ENCODE data around the gene RAB14.
"Not testable (repeated sequence)": the region's sequence is repeated elsewhere in the genome, so short reads cannot be mapped to it uniquely, and the experiment has no call there.

Gene RAB14

DNA sequence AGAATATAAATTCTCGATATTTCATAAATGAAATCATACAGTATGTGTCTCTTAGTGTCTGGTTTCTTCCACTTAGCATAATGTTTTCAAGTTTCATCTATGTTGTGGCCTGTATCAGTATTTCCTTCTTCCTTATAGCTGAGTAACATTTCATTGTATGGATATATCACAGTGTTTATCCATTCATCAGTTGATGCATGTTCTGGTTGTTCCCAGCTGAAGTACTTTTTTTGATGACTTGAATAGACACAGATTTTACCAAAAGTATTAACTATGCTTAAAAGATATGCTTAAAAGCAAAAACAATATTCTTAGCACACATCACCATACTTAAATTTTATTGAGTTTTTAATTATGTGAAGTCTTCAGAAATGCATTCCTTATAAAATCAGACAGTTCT, 12.7 kb downstream of the RAB14 start:
- DNase-seq = no peak

DNA sequence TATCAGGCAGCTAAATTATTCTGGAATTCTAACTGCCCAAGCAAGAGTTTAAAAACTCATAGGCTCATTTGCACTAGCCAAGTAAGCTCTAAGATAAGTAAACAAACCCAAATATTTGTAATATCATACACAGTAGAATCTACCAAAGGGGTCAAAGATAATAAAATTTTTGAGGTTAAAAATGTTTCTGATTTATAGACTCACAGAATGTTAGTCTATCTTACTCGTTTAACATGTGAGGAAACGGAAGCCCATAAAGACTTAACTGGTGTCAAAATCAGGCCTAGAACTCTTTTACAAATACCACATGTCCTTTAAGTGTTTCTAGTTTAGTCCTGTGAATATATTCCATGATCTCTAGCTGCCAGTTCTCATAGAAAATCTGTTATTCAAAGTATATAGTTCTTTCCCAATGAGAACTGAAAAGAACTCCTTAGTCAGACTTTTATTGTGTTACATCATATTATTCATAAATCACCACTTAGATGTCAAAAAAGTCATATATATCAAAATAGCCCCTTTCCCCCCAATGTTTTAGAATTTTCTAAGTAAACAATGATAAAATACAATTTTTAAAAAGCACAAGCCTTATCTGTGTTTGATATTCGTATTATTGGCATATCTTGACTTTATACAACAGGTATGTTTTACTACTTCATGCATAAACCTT, 13.9 kb downstream of the RAB14 start:
- DNase-seq = no peak

DNA sequence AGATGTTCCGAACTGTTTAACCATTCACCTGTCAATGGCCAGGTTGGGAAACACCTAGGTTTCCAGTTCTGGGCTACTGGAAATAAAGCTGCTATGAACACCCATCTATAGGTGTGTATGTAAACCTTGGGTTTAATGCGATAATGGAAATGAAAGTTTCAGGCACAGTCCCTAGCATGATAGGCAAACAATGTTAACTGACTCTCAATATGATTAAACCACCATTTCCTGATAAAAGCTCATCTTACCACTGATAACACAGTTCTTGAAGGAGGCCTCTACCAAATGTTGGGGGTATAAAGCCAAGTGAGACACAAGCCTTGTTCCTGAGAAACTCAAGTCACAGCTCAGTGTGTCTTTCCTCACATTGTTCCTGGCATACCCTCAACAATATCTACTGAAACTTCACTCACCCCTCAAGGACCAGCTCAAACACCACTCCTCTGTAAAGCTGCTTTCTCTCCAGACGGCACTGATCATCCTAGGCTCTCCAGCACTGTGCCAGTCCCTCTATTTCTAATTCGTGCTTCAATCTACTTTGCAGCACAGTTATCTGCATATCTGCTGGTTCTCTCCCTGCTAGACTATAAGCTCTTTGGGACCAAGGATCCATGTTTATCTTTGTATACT, 15.8 kb downstream of the RAB14 start:
- no peak for DNase-seq

DNA sequence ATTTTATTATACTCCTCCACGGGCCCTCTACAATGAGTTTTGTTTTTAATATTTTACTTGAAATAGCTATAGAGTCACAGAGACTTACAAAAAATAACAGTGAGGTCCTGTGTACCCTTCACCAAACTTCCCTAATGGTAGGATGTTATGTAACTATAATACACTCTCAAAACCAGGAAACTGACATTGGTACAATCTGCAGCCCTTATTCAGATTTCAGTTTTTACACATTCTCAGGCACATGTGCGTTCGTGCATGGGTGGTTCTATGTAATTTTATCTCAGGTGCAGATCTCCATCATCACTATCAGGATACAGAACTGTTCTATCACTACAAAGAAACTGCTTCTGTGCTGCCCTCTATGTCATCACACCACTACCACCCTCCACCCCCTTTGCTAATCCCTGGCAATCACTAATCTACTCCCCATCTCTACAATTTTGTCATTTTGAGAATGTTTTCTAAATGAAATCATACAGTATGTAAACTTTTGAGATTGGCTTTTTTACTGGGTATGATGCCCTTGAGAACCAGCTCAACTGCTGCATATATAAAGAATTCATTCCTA, 16.4 kb downstream of the RAB14 start:
- DNase-seq = peak; percentile 14 to 51

DNA sequence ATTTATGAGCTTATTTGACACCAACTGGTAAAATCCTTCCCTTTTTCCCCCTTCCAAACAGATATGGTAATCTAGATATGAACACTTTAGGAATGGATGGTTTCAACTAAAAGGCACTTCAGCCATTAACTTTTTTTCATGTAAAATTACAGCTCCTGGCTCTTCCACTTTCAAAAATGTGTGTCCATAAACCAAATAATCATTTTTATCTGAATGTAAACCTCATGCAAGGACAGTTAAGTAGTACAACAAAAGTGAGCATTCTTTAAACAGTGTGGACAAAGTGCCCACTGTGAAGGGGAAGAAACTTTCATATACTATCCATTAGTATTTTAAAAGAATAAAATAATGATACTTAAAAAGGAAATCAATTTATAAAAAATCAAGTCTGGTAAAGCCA, 17.2 kb downstream of the RAB14 start:
- DNase-seq = no peak

- no peak for DNase-seq
Observed at GRCh38 chr9:121183666-121184423, 17.8 kb downstream of the RAB14 start.

- no peak for DNase-seq
Observed at GRCh38 chr9:121182989-121183388, 18.7 kb downstream of the RAB14 start.

- DNase-seq = no peak
Observed at GRCh38 chr9:121182101-121182836, 19.4 kb downstream of the RAB14 start.

- no peak for DNase-seq
Observed at GRCh38 chr9:121179930-121180681, 21.6 kb downstream of the RAB14 start.

GRCh38 chr9:121179373-121179721, 22.3 kb downstream of the RAB14 start:
- not testable (repeated sequence) for DNase-seq

DNA sequence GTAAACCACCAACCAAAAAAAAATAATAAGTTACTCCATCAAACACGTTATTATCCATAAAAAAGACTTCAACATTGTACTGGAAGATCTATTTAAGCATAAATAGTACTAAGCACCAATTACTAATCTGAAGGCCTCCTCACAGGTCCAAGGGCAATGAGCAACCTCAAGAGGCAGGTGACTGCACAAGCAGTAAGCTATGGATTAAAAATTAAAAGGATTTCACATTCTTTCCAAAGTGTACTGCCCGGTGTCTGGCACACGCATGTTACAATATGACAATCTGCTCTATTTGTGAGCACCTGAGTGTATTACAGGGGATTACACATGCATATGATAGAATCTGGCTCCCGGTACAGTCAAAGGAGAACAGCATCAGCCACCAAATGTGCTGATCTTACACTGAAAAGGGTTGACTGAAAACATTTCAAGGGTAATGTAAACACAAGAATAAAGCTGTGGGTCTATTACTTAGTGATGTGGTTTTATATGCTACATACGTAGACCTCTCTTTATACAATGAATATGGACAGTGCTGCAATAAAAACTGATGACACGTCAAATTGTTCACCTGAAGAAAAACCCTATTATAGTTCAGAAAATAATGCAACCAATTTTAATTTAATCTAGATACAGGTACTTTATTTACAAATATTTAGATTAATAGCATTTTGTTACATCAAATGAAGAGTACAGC, 22.8 kb downstream of the RAB14 start:
- no peak for DNase-seq

DNA sequence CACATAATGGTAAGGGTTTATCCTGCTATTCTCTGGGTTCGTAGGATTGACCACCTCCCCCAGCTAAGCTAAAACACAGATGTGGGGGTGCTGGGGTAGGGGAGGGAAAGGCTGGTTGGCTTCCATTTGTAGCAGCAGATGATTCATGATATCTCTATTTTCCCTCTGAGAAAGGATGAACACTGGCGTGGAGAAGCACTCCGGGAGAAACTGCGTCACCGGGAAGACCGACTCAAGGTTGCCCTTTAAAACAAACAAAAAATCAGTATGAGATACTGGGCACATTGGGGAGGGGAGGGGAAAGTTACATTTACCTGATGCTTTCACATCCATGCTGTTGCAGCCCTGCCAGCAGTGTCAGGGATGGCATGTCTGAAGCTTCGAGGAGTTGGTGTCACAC, 28.2 kb downstream of the RAB14 start:
- no peak for DNase-seq

GRCh38 chr9:121172726-121173487, 28.8 kb downstream of the RAB14 start:
- DNase-seq = no peak

DNA sequence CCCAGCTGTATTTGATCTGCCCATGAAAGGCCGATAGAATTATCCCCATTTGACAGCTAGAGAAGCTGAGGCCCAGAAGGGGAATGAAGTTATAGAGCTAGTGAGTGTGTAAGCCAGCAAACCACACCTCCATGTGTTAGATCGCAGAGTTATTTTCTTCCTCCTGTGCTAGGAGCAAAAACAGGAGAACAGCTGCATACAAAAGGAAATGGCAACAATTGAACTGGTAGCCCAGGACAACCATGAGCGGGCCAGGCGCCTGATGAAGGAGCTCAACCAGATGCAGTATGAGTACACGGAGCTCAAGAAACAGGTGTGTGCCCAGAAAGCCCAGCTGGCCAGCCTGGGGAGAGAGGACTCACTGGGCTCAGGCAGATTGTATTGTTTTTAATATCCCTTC, 30.4 kb downstream of the RAB14 start:
- no peak for DNase-seq

DNA sequence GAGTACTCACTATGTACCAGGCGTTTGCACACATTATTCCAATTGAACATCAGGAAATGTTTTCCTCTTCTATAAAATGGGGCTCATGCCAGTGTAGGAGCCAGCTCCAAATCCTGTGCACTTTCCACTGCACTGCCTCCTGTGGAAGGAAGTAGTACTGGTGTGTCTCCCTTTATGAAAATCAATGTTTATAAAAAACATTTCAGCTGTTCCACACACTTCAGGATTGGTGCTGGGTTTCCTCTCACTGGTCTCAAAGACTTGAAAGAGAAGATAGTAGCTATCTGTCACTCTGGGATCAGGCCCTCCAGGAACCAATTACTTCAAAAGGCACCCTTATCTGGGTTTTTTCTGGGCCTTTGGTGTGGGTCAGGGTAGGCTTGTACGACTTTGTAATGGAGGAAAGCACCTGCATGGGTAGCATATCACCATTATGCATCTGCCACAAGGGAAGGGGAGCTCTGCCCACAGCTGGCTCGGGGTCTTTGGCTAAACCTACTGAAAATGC, 32.5 kb downstream of the RAB14 start:
- DNase-seq = peak in 1 of 2 donors; percentile 18

GRCh38 chr9:121168052-121168451, 33.6 kb downstream of the RAB14 start:
- no peak for DNase-seq

- DNase-seq = peak in 1 of 2 donors; percentile 78
Observed at GRCh38 chr9:121160025-121160424, 41.6 kb downstream of the RAB14 start.

- DNase-seq = no peak
Observed at GRCh38 chr9:121157939-121158338, 43.7 kb downstream of the RAB14 start.

DNA sequence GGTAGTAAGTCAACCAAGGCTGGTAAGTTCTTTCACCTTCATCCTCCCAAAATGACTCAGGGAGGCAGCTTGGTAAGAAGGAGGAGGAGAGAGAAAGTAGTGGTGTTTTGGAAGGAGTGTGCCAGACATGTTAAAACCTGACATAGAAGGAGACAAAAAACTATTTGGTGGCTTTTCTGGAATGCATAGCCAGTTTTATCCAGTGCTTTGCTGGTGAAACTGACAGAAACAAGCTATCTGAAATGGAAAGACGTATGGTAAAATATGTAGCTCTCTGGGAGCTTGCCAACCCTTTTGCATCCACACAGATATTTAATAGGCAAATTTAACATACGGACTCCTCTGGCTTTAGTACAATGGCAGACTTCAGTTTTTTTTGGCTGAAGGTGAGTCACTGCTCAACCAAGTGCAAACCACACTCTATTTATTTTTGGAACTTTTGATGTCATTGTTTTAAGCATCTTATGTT, 45.4 kb downstream of the RAB14 start:
- DNase-seq = no peak

GRCh38 chr9:121154782-121155181, 46.9 kb downstream of the RAB14 start:
- DNase-seq = no peak

Data from inflammatory macrophage (primary cell).